COLO668 (cell line): ENCODE results near the gene GCLM.
"Not testable (repeated sequence)": the region's sequence is repeated elsewhere in the genome, so short reads cannot be mapped to it uniquely, and the experiment has no call there.

Experiments used
- DNase-seq: peaks from one replicate; lab custom pipeline; 2025; ENCODE audit not compliant: unreplicated experiment; lab: John Stamatoyannopoulos, UW

Gene GCLM, protein sequence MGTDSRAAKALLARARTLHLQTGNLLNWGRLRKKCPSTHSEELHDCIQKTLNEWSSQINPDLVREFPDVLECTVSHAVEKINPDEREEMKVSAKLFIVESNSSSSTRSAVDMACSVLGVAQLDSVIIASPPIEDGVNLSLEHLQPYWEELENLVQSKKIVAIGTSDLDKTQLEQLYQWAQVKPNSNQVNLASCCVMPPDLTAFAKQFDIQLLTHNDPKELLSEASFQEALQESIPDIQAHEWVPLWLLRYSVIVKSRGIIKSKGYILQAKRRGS

GRCh38 chr1:93909146-93910050 is at the start of gene GCLM:
Gene GCLM, minus strand, starts transcription at chr1:93909430. Its CDS starts 267 bp downstream, at chr1:93909163.
- peak; percentile 96 for DNase-seq

DNA sequence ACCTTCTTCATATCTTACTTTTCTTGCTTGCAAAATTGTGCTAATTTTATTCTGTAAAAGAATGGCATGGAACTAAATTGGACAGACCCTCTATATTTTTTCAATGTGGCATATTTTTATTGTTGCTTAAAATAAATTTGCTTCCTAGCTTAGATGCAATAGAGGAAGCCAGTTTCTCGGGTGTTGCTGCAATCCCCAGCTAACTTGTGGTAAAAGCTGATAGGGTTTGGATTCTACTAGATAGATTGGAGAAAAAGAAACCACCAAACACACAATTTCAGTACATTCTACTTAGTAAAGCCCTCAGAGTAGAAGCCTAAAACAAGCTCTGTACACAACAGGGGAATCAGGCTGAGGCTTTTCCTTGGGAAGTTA is 49.5 kb upstream of the GCLM start:
- no peak for DNase-seq

- DNase-seq = no peak
These were observed 48.9 kb upstream of the GCLM start for GRCh38 chr1:93958032-93958725.

DNA sequence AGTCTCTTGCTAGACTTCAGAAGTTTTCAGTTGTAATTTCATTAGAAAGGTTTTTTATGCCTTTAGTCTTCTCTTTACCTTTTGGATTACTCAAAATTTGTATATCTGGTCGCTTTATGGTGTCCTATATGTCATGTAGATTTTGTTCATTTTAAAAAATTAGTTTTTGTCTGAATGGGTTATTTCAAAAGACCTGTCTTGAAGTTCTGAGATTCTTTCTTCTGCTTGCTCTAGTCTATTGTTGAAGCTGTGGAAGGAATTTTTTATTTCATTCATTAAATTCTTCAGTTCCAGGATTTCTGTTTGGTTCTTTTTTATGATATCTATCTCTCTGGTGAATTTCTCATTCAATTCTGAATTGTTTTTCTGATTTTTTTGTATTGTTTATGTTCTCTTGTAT is 46.5 kb upstream of the GCLM start:
- no peak for DNase-seq

DNA sequence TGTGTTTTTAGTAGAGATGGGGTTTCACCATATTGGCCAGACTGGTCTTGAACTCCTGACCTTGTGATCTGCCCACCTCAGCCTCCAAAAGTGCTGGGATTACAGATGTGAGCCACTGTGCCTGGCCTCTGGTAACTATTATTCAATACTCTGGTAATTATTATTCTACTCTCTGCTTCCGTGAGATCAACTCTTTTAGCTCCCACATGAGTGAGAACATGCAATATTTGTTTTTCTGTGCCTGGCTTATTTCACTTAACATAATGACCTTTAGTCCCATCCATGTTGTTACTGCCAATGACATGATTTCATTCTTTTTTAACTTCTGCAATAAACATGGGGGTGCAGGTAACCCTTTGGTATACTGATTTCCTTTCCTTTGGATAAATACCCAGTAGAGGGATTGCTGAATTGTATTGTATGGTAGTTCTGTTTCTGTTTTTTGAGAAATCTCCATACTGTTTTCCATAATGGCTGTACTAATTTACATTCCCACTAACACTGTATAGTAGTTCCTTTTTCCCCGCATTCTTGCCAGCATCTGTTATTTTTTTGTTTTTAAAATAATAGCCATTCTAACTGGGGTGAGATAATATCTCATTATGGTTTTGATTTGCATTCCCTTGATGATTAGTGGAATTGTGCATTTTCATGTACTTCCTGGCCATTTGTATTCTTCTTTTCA is 37.9 kb upstream of the GCLM start:
- not testable (repeated sequence) for DNase-seq

GRCh38 chr1:93938461-93939145 is 29.4 kb upstream of the GCLM start:
- no peak for DNase-seq

GRCh38 chr1:93937997-93938396 is 28.8 kb upstream of the GCLM start:
- no peak for DNase-seq

DNA sequence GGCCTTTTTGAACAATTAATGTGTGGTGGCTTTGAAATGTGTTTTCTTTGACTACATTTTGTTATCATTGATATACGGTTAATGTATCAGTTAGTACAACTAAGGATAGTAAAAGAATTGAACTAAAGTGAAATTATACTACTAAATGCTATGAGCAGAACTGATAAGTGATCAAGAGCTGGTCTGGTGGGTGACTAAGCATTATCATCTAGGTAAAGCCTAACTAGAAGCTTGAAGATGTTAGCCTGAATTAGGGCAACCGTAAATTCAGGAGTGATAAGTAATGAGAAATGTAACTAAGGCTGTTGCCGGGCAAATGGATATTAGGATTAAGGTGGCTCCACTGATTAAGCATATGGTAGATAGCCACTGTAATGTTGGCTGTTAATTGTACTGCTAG is 16.0 kb upstream of the GCLM start:
- no peak for DNase-seq

DNA sequence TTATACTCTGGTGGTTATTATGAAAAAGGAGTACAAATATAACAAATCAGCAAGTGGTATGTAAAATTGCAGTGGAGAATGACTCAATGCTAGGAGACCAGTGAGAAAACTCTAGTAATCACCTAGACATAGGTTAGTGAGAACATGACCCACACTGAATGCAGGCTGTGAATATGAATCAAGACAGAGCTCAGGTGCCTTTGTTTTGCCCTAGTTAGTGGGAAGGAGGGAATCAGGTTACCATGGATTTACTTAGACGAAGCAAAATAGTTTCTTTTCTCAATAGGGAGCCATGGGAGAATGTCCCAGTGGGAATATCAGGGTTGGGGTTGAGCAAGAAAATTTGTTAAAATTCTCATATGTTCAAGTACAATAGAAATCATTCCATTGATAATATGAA is 10.6 kb upstream of the GCLM start:
- DNase-seq = no peak

- no peak for DNase-seq
These were observed 8.1 kb upstream of the GCLM start for GRCh38 chr1:93917302-93917701.

- not testable (repeated sequence) for DNase-seq
These were observed 1.6 kb upstream of the GCLM start for GRCh38 chr1:93910880-93911279.

DNA sequence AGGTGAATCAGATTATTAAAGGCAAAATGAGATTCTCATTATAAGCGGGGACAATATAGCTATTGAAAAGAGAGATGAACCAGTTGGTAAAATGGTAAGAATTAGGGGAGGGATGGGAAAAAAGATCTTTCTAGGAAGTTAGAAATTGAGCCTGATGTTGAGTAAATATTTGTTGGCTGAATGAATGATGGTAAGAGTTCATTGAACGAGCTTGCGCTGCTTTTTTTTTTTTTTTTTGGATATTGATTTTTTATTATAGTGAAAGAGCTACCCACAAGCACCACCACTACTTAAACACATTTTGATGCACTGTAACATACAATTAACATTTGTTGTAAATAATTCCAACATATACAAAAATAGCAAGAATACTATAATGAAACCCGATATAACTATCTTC is 1.1 kb upstream of the GCLM start:
- no peak for DNase-seq

GRCh38 chr1:93908394-93909145 is 660 bp downstream of the GCLM start:
- peak; percentile 81 for DNase-seq

DNA sequence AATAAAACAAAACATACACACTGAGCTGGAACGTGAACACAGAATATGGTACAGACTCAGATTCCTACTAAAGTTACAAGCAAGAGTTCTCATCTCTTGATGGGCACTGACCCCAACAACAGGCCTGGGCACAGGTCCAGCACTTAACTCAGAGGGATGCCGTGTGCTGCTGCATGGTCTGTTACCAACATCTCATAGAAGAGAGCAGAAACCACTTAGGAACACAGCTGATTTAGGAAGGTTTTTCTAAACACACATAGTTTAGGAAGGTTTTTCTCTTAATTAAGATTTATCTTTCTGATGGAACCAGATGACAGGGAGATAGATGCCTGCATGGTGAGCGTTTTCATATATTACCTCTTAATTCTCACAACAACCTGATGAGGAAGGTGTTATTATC is 1.5 kb downstream of the GCLM start:
- DNase-seq = peak; percentile 26

GRCh38 chr1:93906480-93906879 is 2.8 kb downstream of the GCLM start:
- DNase-seq = no peak

DNA sequence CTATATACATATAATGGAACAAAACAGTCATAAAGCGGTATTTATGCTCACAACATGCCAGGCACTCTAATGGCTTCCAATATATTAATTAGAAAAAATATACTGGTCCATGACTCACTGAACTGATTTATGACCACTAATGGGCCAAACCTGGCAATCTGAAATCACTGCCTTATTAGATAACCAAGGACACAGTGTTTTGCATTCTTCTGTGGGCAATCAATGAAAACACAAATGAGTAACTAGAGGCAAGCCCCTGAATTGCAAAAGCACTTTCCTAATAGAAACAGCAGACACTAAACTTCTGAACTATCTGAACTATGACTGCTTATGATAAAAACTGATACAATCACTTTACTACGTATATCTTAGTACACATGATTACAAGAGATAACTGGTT is 3.5 kb downstream of the GCLM start:
- no peak for DNase-seq

- DNase-seq = no peak
These were observed 4.2 kb downstream of the GCLM start for GRCh38 chr1:93905051-93905450.

GRCh38 chr1:93904228-93904627 is 5.0 kb downstream of the GCLM start:
- DNase-seq = no peak

- no peak for DNase-seq
These were observed 8.3 kb downstream of the GCLM start for GRCh38 chr1:93900723-93901504.
